ENCODE results near the gene TMEM247. TPM values are rescaled to one million over a fixed set of nuclear protein-coding genes. Genes with fewer than 3 reads are reported as not detected.

The TMEM247 gene
- total and polyA plus RNA-seq, 2 donors (not counting 3 experiments of a cell fraction or from before 2014, with no cell fraction given) = not detected

DNA sequence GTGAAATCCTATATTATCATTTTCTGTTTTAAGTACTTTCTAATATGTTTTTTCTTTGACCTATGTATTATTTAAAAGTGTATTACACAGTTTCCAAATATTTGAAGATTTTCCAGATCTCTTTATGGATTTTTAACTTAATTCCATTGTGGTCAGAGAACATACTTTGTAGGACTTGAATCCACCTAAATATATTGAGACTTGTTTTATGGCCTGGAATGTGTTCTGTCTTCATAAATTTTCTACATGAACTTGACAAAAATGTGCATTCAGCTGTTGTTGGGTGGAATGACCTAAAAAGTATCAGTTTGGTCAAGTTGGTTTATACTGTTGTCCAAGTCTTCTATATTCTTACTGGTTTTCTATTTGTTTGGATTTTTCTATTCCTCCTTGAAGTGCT is 33.8 kb upstream of the TMEM247 start:
- CTCF ChIA-PET = no interaction called here
- Histone ChIP-seq H3K4me3 (replicated peaks in 1 of 3; ENCODE audit: insufficient read depth in 1 of 3, low read depth in 1 of 3, low read length in 3 of 3) (no peak overlapping the region), H4K20me1 (replicated peaks; ENCODE audit: control insufficient read depth, extremely low read depth, insufficient read depth, low read length) (no peaks in the 10 kb centered on the region), H3K27me3 (ENCODE audit: control insufficient read depth in 2 of 2, insufficient read depth in 2 of 2, low read length in 2 of 2) (peaks cover 12 to 21% of the 10 kb centered on the region in 2 experiments), H2AFZ (ENCODE audit: low read depth, low read length) (no peak overlapping the region), H3K4me2 (ENCODE audit: insufficient read depth, low read length) (no peak overlapping the region), H3K36me3 (ENCODE audit: control insufficient read depth in 2 of 2, extremely low read depth in 1 of 2, insufficient read depth in 2 of 2, low read length in 2 of 2) (no peaks in the 10 kb centered on the region), H3K27ac (ENCODE audit: insufficient read depth, low read depth, low read length) (no peak overlapping the region), H3K79me2 (ENCODE audit: control insufficient read depth, insufficient read depth, low read length) (no peaks in the 10 kb centered on the region), H3K9ac (replicated peaks; ENCODE audit: extremely low read depth, insufficient read depth, low read length) (no peak overlapping the region), H3K9me1 (replicated peaks; ENCODE audit: control insufficient read depth, extremely low read depth, insufficient read depth, low read length) (no peaks in the 10 kb centered on the region), H3K9me3 (replicated peaks; ENCODE audit: control insufficient read depth, insufficient read depth, low read length) (no peaks in the 10 kb centered on the region), H3K4me1 (ENCODE audit: control insufficient read depth, extremely low read depth, insufficient read depth, low read length) (no peaks in the 10 kb centered on the region)
- no peak for DNase-seq (ENCODE audit: low read depth, low spot score)
- POLR2A ChIA-PET = no interaction called here
- intact Hi-C loops (cut with micrococcal nuclease) = no loop called here
- dilution Hi-C loops (cut with MboI; ENCODE audit: extremely low pct_ligation_motif_present, low sequenced_read_pairs) = no loop called here
- no TSS peak for BruUV-seq (replicated peaks)
- TF ChIP-seq POLR2A (IDR thresholded peaks at IDR 0.05; ENCODE audit: low read depth, low read length) (no peak), GATA2 (IDR thresholded peaks at IDR 0.05; ENCODE audit: insufficient read depth, insufficient read length, low read depth, low read length) (no peak), JUN (IDR thresholded peaks at IDR 0.05; ENCODE audit: borderline replicate concordance, insufficient read depth, insufficient read length, low read depth) (no peak), POLR2AphosphoS5 (IDR thresholded peaks at IDR 0.05; ENCODE audit: insufficient read depth, low read depth, low read length) (no peak), EZH2 (IDR thresholded peaks at IDR 0.05; ENCODE audit: borderline replicate concordance, low read depth, low read length, severe bottlenecking) (no peak), MYC (IDR thresholded peaks at IDR 0.05; ENCODE audit: low read depth, low read length) (no peak), FOS (IDR thresholded peaks at IDR 0.05; ENCODE audit: borderline replicate concordance, insufficient read depth, low read length) (no peak)
- TF ChIP-seq, protein P1, sequence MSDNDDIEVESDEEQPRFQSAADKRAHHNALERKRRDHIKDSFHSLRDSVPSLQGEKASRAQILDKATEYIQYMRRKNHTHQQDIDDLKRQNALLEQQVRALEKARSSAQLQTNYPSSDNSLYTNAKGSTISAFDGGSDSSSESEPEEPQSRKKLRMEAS (IDR thresholded peaks at IDR 0.05; ENCODE audit: insufficient read depth, insufficient read length) = no peak
- TF ChIP-seq, protein P2, sequence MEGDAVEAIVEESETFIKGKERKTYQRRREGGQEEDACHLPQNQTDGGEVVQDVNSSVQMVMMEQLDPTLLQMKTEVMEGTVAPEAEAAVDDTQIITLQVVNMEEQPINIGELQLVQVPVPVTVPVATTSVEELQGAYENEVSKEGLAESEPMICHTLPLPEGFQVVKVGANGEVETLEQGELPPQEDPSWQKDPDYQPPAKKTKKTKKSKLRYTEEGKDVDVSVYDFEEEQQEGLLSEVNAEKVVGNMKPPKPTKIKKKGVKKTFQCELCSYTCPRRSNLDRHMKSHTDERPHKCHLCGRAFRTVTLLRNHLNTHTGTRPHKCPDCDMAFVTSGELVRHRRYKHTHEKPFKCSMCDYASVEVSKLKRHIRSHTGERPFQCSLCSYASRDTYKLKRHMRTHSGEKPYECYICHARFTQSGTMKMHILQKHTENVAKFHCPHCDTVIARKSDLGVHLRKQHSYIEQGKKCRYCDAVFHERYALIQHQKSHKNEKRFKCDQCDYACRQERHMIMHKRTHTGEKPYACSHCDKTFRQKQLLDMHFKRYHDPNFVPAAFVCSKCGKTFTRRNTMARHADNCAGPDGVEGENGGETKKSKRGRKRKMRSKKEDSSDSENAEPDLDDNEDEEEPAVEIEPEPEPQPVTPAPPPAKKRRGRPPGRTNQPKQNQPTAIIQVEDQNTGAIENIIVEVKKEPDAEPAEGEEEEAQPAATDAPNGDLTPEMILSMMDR (IDR thresholded peaks at IDR 0.05; ENCODE audit: extremely low read depth in 1 of 2, insufficient read depth in 1 of 2, low read depth in 1 of 2, low read length in 2 of 2) = no peak
- no peak for FAIRE-seq
